ENCODE measurements around the gene ABCA7. TPM values are rescaled to one million over a fixed set of nuclear protein-coding genes. Genes with fewer than 3 reads are reported as not detected.

ABCA7 gene
- total and polyA plus RNA-seq, 7 experiments from 2014 or later: 6.6 to 323 (median 126) TPM

- H3K4me1 Mint-ChIP-seq: peaks cover 9 to 42% (median 22%) of the 10 kb centered on the region in 7 donors
- Histone ChIP-seq H3K36me3 (ENCODE audit: control insufficient read depth in 2 of 3, insufficient read depth in 3 of 3, low read length in 3 of 3) (peaks cover 0 to 56% (median 0%) of the 10 kb centered on the region in 3 experiments), H3K9me3 (ENCODE audit: control insufficient read depth in 2 of 3, low read length in 3 of 3) (no peaks in the 10 kb centered on the region), H3K4me1 (ENCODE audit: control insufficient read depth in 2 of 2, insufficient read depth in 2 of 2, low read length in 2 of 2) (peaks cover 26 to 41% of the 10 kb centered on the region in 2 donors), H3K27me3 (ENCODE audit: control insufficient read depth in 2 of 2, insufficient read depth in 2 of 2, low read length in 2 of 2) (no peaks in the 10 kb centered on the region), H3K27ac (ENCODE audit: low read depth, low read length) (no peak overlapping the region), H3K4me3 (ENCODE audit: low read length) (no peak overlapping the region)
- no peak for DNase-seq
- ATAC-seq: no peak
- H3K27me3 Mint-ChIP-seq: no peaks in the 10 kb centered on the region
- peak overlapping the region in 1 of 9 donors; percentile 38 for H3K27ac Mint-ChIP-seq
- H3K9me3 Mint-ChIP-seq: no peaks in the 10 kb centered on the region
- CTCF ChIA-PET: interaction anchor here (0.5 kb wide), 1 partner anchor 16 kb away, joined by 5 read pairs; no protein-coding TSS in a partner anchor
- H3K36me3 Mint-ChIP-seq: peaks cover 0 to 6% (median 0%) of the 10 kb centered on the region in 5 donors
- intact Hi-C loops (cut with micrococcal nuclease): no loop called here
- POLR2A ChIA-PET: interaction anchor here (1.2 to 18.2 kb wide), 5 partner anchors 8 to 254 kb away, joined by 3 to 342 read pairs (median 6); partner anchors contain the start of genes ABCA7, CIRBP and CNN2
- H3K4me3 Mint-ChIP-seq: peak overlapping the region in 1 of 10 donors; percentile 59
Measured at GRCh38 chr19:1015061-1015781, 24.7 kb upstream of the ABCA7 start.

GRCh38 chr19:1015782-1016646 is 23.9 kb upstream of the ABCA7 start:
- DNase-seq (no peak), ATAC-seq (no peak)
- Mint-ChIP-seq H3K27me3 (no peaks in the 10 kb centered on the region), H3K36me3 (peaks cover 0 to 6% (median 0%) of the 10 kb centered on the region in 5 donors), H3K9me3 (peaks cover 0 to under 1% (median 0%) of the 10 kb centered on the region in 11 donors), H3K4me3 (peak overlapping the region in 3 of 10 donors; percentile 59 to 97 (median 87)), H3K4me1 (peaks cover 9 to 42% (median 22%) of the 10 kb centered on the region in 7 donors), H3K27ac (peak overlapping the region in 3 of 9 donors; percentile 12 to 48 (median 38))
- Histone ChIP-seq H3K9me3 (ENCODE audit: control insufficient read depth in 2 of 3, low read length in 3 of 3) (no peaks in the 10 kb centered on the region), H3K27ac (ENCODE audit: low read depth, low read length) (no peak overlapping the region), H3K27me3 (ENCODE audit: control insufficient read depth in 2 of 2, insufficient read depth in 2 of 2, low read length in 2 of 2) (no peaks in the 10 kb centered on the region), H3K36me3 (ENCODE audit: control insufficient read depth in 2 of 3, insufficient read depth in 3 of 3, low read length in 3 of 3) (peaks cover 0 to 48% (median 0%) of the 10 kb centered on the region in 3 experiments), H3K4me3 (ENCODE audit: low read length) (no peak overlapping the region), H3K4me1 (ENCODE audit: control insufficient read depth in 2 of 2, insufficient read depth in 2 of 2, low read length in 2 of 2) (peaks cover 26 to 41% of the 10 kb centered on the region in 2 donors)
- ChIA-PET CTCF (no interaction called here), POLR2A (interaction anchor here (0.8 to 18.2 kb wide), 7 partner anchors 9 to 253 kb away, joined by 3 to 495 read pairs (median 4); partner anchors contain the start of genes ABCA7, CIRBP and CNN2)
- intact Hi-C loops (cut with micrococcal nuclease): no loop called here

- intact Hi-C loops (cut with micrococcal nuclease): no loop called here
Measured at GRCh38 chr19:1016647-1017114, 23.2 kb upstream of the ABCA7 start.

GRCh38 chr19:1017115-1017905 is 22.6 kb upstream of the ABCA7 start:
- Mint-ChIP-seq H3K9me3 (peaks cover 0 to 9% (median 0%) of the 10 kb centered on the region in 11 donors), H3K4me1 (peaks cover 9 to 50% (median 29%) of the 10 kb centered on the region in 7 donors), H3K36me3 (peaks cover 0 to 6% (median 0%) of the 10 kb centered on the region in 5 donors), H3K27me3 (peaks cover 0 to 5% (median 0%) of the 10 kb centered on the region in 5 donors), H3K27ac (peak overlapping the region in 8 of 9 donors; percentile 15 to 78 (median 54)), H3K4me3 (peak overlapping the region in 9 of 10 donors; percentile 13 to 97 (median 42))
- CTCF ChIA-PET: no interaction called here
- peaks cover 26 to 46% of the 10 kb centered on the region in 2 donors for H3K4me1 ChIP-seq (ENCODE audit: control insufficient read depth in 2 of 2, insufficient read depth in 2 of 2, low read length in 2 of 2)
- H3K4me3 ChIP-seq (ENCODE audit: low read length): no peak overlapping the region
- DNase-seq: no peak
- intact Hi-C loops (cut with micrococcal nuclease): no loop called here
- H3K9me3 ChIP-seq (ENCODE audit: control insufficient read depth in 2 of 3, low read length in 3 of 3): no peaks in the 10 kb centered on the region
- H3K36me3 ChIP-seq (ENCODE audit: control insufficient read depth in 2 of 3, insufficient read depth in 3 of 3, low read length in 3 of 3): peaks cover 0 to 36% (median 0%) of the 10 kb centered on the region in 3 experiments
- H3K27me3 ChIP-seq (ENCODE audit: control insufficient read depth in 2 of 2, insufficient read depth in 2 of 2, low read length in 2 of 2): no peaks in the 10 kb centered on the region
- POLR2A ChIA-PET: interaction anchor here (0.8 to 18.2 kb wide), 6 partner anchors 8 to 79 kb away, joined by 3 to 495 read pairs (median 6); partner anchors contain the start of genes ABCA7 and CNN2
- ATAC-seq: no peak
- H3K27ac ChIP-seq (ENCODE audit: low read depth, low read length): peak overlapping the region; percentile 11

More at GRCh38 chr19:1016647-1017114, 23.2 kb upstream of the ABCA7 start:
- H3K9me3 ChIP-seq (ENCODE audit: control insufficient read depth in 2 of 3, low read length in 3 of 3): no peaks in the 10 kb centered on the region
- ChIA-PET CTCF (no interaction called here), POLR2A (interaction anchor here (0.8 to 18.2 kb wide), 5 partner anchors 9 to 78 kb away, joined by 3 to 495 read pairs (median 8); partner anchors contain the start of genes ABCA7 and CNN2)
- no peaks in the 10 kb centered on the region for H3K27me3 ChIP-seq (ENCODE audit: control insufficient read depth in 2 of 2, insufficient read depth in 2 of 2, low read length in 2 of 2)
- Mint-ChIP-seq H3K27me3 (peaks cover 0 to 5% (median 0%) of the 10 kb centered on the region in 5 donors), H3K27ac (peak overlapping the region in 6 of 9 donors; percentile 15 to 76 (median 37)), H3K36me3 (peaks cover 0 to 6% (median 0%) of the 10 kb centered on the region in 5 donors), H3K4me3 (peak overlapping the region in 9 of 10 donors; percentile 13 to 97 (median 42)), H3K4me1 (peaks cover 9 to 48% (median 27%) of the 10 kb centered on the region in 7 donors), H3K9me3 (peaks cover 0 to 7% (median 0%) of the 10 kb centered on the region in 11 donors)
- H3K4me1 ChIP-seq (ENCODE audit: control insufficient read depth in 2 of 2, insufficient read depth in 2 of 2, low read length in 2 of 2): peaks cover 26 to 41% of the 10 kb centered on the region in 2 donors
- peaks cover 0 to 43% (median 0%) of the 10 kb centered on the region in 3 experiments for H3K36me3 ChIP-seq (ENCODE audit: control insufficient read depth in 2 of 3, insufficient read depth in 3 of 3, low read length in 3 of 3)
- H3K27ac ChIP-seq (ENCODE audit: low read depth, low read length): peak overlapping the region; percentile 11
- no peak for DNase-seq
- ATAC-seq: no peak
- no peak overlapping the region for H3K4me3 ChIP-seq (ENCODE audit: low read length)

GRCh38 chr19:1017906-1018305 is 22.0 kb upstream of the ABCA7 start:
- H3K9me3 Mint-ChIP-seq: peaks cover 0 to 9% (median 0%) of the 10 kb centered on the region in 11 donors
- Histone ChIP-seq H3K27me3 (ENCODE audit: control insufficient read depth in 2 of 2, insufficient read depth in 2 of 2, low read length in 2 of 2) (no peaks in the 10 kb centered on the region), H3K4me3 (ENCODE audit: low read length) (no peak overlapping the region), H3K27ac (ENCODE audit: low read depth, low read length) (peak overlapping the region; percentile 91), H3K36me3 (ENCODE audit: control insufficient read depth in 2 of 3, insufficient read depth in 3 of 3, low read length in 3 of 3) (peaks cover 0 to 30% (median 0%) of the 10 kb centered on the region in 3 experiments), H3K9me3 (ENCODE audit: control insufficient read depth in 2 of 3, low read length in 3 of 3) (no peaks in the 10 kb centered on the region), H3K4me1 (ENCODE audit: control insufficient read depth in 2 of 2, insufficient read depth in 2 of 2, low read length in 2 of 2) (peaks cover 26 to 46% of the 10 kb centered on the region in 2 donors)
- DNase-seq (no peak), ATAC-seq (no peak)
- H3K27me3 Mint-ChIP-seq: peaks cover 0 to 5% (median 0%) of the 10 kb centered on the region in 5 donors
- H3K4me3 Mint-ChIP-seq: peak overlapping the region in 4 of 10 donors; percentile 56 to 97 (median 90)
- CTCF ChIA-PET: no interaction called here
- H3K36me3 Mint-ChIP-seq: peaks cover 0 to 6% (median 0%) of the 10 kb centered on the region in 5 donors
- H3K4me1 Mint-ChIP-seq: peaks cover 9 to 50% (median 29%) of the 10 kb centered on the region in 7 donors
- intact Hi-C loops (cut with micrococcal nuclease): loop anchor here in 1 of 2 donors (1.0 kb wide), 1 partner anchor 14 kb away; no protein-coding TSS in a partner anchor
- peak overlapping the region in 5 of 9 donors; percentile 9 to 76 (median 57) for H3K27ac Mint-ChIP-seq
- POLR2A ChIA-PET: interaction anchor here (0.9 to 18.2 kb wide), 3 partner anchors 10 to 62 kb away, joined by 3 to 495 read pairs (median 342); partner anchors contain the start of gene ABCA7
